Hepatocyte (in vitro differentiated cells): ENCODE results near the gene COL4A1.

Experiments
- EZH2 ChIP-seq: fragments of 200-600 bp; sonication (generic); IDR thresholded peaks from 2 replicates; pipeline ENCODE4 v1.6.1; 2016; ENCODE audit warnings: antibody characterized with exemption, mild to moderate bottlenecking, borderline replicate concordance
- TF ChIP-seq, protein P1 (sequence below): fragments of 200-600 bp; sonication (generic); IDR thresholded peaks from 2 replicates; pipeline ENCODE4 v1.5.1; 2016; ENCODE audit warnings: antibody characterized with exemption, mild to moderate bottlenecking; ENCODE audit not compliant: poor library complexity

GRCh38 chr13:110132225-110132982, 174.6 kb downstream of the COL4A1 start:
- TF ChIP-seq, protein P1, sequence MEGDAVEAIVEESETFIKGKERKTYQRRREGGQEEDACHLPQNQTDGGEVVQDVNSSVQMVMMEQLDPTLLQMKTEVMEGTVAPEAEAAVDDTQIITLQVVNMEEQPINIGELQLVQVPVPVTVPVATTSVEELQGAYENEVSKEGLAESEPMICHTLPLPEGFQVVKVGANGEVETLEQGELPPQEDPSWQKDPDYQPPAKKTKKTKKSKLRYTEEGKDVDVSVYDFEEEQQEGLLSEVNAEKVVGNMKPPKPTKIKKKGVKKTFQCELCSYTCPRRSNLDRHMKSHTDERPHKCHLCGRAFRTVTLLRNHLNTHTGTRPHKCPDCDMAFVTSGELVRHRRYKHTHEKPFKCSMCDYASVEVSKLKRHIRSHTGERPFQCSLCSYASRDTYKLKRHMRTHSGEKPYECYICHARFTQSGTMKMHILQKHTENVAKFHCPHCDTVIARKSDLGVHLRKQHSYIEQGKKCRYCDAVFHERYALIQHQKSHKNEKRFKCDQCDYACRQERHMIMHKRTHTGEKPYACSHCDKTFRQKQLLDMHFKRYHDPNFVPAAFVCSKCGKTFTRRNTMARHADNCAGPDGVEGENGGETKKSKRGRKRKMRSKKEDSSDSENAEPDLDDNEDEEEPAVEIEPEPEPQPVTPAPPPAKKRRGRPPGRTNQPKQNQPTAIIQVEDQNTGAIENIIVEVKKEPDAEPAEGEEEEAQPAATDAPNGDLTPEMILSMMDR, result no peak
- no peak for TF ChIP-seq EZH2
